ENCODE measurements around the gene GRK5.

DNA sequence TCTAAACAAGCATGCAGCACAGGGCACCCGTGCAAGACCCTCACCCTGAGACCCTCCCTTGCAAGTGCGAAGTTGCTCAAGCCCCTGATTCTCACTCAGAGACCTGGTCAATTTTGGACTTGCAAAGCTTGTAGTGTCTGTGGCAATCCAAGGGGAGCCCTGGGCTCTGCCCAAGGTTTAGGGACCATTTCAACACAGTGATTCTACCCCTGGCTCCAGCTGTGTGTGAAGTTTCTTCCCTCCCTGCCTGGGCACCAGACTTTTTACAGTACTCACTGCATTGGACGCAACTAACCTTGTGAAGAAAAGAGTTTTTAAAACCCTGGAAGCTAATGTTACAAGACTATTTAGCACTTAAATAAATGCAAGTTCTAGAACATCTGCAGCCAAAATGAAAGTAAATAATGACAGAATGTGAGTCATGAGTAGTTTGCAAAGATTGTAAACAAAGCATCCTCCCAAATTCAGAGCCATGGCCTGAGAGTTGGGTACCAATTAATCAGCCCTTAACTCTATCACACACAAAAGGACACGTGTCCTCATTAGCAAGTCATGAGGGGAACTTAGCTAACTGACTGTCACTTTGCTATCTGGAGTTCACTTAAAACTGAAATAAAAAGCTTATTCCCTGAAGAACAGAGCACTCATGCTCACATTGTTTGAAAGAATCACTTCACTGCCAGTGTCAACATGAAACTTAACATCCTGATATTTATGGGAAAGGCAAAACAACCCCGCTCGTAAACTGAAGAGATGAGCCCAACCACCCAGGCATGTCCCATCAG lies 287.1 kb downstream of the GRK5 start:
- TF ChIP-seq, protein P1, sequence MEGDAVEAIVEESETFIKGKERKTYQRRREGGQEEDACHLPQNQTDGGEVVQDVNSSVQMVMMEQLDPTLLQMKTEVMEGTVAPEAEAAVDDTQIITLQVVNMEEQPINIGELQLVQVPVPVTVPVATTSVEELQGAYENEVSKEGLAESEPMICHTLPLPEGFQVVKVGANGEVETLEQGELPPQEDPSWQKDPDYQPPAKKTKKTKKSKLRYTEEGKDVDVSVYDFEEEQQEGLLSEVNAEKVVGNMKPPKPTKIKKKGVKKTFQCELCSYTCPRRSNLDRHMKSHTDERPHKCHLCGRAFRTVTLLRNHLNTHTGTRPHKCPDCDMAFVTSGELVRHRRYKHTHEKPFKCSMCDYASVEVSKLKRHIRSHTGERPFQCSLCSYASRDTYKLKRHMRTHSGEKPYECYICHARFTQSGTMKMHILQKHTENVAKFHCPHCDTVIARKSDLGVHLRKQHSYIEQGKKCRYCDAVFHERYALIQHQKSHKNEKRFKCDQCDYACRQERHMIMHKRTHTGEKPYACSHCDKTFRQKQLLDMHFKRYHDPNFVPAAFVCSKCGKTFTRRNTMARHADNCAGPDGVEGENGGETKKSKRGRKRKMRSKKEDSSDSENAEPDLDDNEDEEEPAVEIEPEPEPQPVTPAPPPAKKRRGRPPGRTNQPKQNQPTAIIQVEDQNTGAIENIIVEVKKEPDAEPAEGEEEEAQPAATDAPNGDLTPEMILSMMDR (IDR thresholded peaks at IDR 0.05), result no peak
- TF ChIP-seq POLR2A (IDR thresholded peaks at IDR 0.05) (no peak), EP300 (IDR thresholded peaks at IDR 0.05) (peak in 1 of 4 donors; percentile 18), POLR2AphosphoS5 (IDR thresholded peaks at IDR 0.05) (no peak)

Measured in sigmoid colon (tissue), 4 donors.